DMS114 treated with DMSO at 0.1 percent for 48 hours (cell line): ENCODE data around the gene TIMM44.

Source experiments
- DNase-seq: peaks from one replicate; lab custom pipeline; 2025; ENCODE audit not compliant: unreplicated experiment; lab: John Stamatoyannopoulos, UW

Gene TIMM44

GRCh38 chr19:7915250-7916102, 28.0 kb downstream of the TIMM44 start:
- DNase-seq: no peak

GRCh38 chr19:7914598-7915045, 28.8 kb downstream of the TIMM44 start, which contains the start of gene TGFBR3L:
TSS of gene TGFBR3L (plus strand) at chr19:7914830.
- DNase-seq: no peak

GRCh38 chr19:7914099-7914498, 29.4 kb downstream of the TIMM44 start:
- no peak for DNase-seq

- DNase-seq: no peak
These were observed 29.8 kb downstream of the TIMM44 start for GRCh38 chr19:7913652-7914051.

GRCh38 chr19:7912697-7913564, 30.5 kb downstream of the TIMM44 start:
- DNase-seq: no peak

- DNase-seq: no peak
These were observed 31.2 kb downstream of the TIMM44 start for GRCh38 chr19:7912144-7912696.

- no peak for DNase-seq
These were observed 31.8 kb downstream of the TIMM44 start for GRCh38 chr19:7911508-7912143.

GRCh38 chr19:7910321-7911161, 32.9 kb downstream of the TIMM44 start:
- DNase-seq: no peak

- no peak for DNase-seq
These were observed 33.9 kb downstream of the TIMM44 start for GRCh38 chr19:7909471-7910067.

GRCh38 chr19:7908742-7909461, 34.6 kb downstream of the TIMM44 start:
- no peak for DNase-seq

GRCh38 chr19:7908078-7908699, 35.3 kb downstream of the TIMM44 start:
- DNase-seq: no peak

- DNase-seq: no peak
These were observed 35.9 kb downstream of the TIMM44 start for GRCh38 chr19:7907544-7907943.

GRCh38 chr19:7907122-7907521, 36.3 kb downstream of the TIMM44 start:
- DNase-seq: no peak

GRCh38 chr19:7905859-7906258, 37.6 kb downstream of the TIMM44 start:
- DNase-seq: no peak

GRCh38 chr19:7905268-7905667, 38.2 kb downstream of the TIMM44 start:
- DNase-seq: no peak

- no peak for DNase-seq
These were observed 39.1 kb downstream of the TIMM44 start for GRCh38 chr19:7904074-7905020.

GRCh38 chr19:7903244-7904073, 40.0 kb downstream of the TIMM44 start, which contains the start of gene MAP2K7:
TSS of gene MAP2K7 (plus strand) at chr19:7903877. CDS start at chr19:7903945, 68 bp downstream.
- peak; percentile 94 for DNase-seq
